GM23248 (cell line): ENCODE data around the gene WAC.

ENCODE experiments used
- EZH2 ChIP-seq: fragments of 200-600 bp; sonication (generic); IDR thresholded peaks from 2 replicates; pipeline ENCODE4 v1.6.1; 2018; ENCODE audit warnings: antibody characterized with exemption, mild to moderate bottlenecking; ENCODE audit not compliant: insufficient read depth, poor library complexity, severe bottlenecking
- EZH2phosphoT487 ChIP-seq: fragments of 200-600 bp; sonication (generic); IDR thresholded peaks from 2 replicates; pipeline ENCODE4 v1.6.1; 2018; ENCODE audit warnings: antibody characterized with exemption, moderate library complexity, mild to moderate bottlenecking, low read depth; ENCODE audit not compliant: insufficient read depth

DNA sequence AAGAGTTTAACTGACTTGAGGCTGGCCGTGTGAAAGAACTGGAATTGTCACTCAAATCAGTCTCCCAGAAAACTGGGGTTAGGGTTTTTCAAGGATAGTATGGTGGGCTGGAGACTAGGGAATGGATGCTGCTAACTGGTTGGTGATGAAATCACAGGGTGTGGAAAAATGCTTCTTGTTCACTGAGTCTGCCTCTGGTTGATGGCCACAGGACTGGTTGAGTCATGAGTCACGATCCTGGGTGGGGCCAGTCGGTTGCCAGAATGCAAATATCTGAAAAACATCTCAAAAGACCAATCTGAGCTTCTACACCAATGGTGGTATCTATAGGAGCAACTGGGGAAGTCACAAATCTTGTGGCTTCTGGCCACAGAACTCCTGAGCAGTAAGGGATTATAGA is 128.1 kb downstream of the WAC start:
- TF ChIP-seq EZH2: no peak
- TF ChIP-seq EZH2phosphoT487: no peak
